ENCODE measurements around the gene PRG3.

The PRG3 gene

GRCh38 chr11:57396744-57397143 lies 15.8 kb upstream of the PRG3 start:
- Histone ChIP-seq H3K4me2 (ENCODE audit: low read length, poor library complexity, severe bottlenecking) (no peak overlapping the region), H2AFZ (ENCODE audit: low read depth, low read length) (no peak overlapping the region), H4K91ac (ENCODE audit: low read length) (no peak overlapping the region), H3K9me3 (ENCODE audit: control insufficient read depth, low read length) (no peaks in the 10 kb centered on the region), H2BK5ac (ENCODE audit: low read depth, low read length, poor library complexity, severe bottlenecking) (no peak overlapping the region), H3K27me3 (ENCODE audit: control insufficient read depth in 1 of 2, insufficient read depth in 1 of 2, low read length in 2 of 2) (peaks cover 0 to 70% of the 10 kb centered on the region in 2 experiments), H3K4ac (ENCODE audit: low read depth in 1 of 2, low read length in 2 of 2) (no peak overlapping the region), H3K36me3 (ENCODE audit: control insufficient read depth in 1 of 2, insufficient read depth in 2 of 2, low read depth in 1 of 2, low read length in 2 of 2) (no peaks in the 10 kb centered on the region), H2BK12ac (ENCODE audit: low read length in 2 of 2) (no peak overlapping the region), H4K8ac (ENCODE audit: low read length) (no peak overlapping the region), H3K4me1 (ENCODE audit: control insufficient read depth, insufficient read depth, low read depth, low read length) (no peaks in the 10 kb centered on the region), H3K23ac (ENCODE audit: low read length in 2 of 2) (no peak overlapping the region), H2AK5ac (ENCODE audit: low read length, severe bottlenecking) (no peak overlapping the region), H3K14ac (ENCODE audit: low read length in 2 of 2) (no peak overlapping the region), H2BK120ac (ENCODE audit: low read depth, low read length) (no peak overlapping the region), H3K27ac (ENCODE audit: low read length, poor library complexity, severe bottlenecking) (no peak overlapping the region), H3K18ac (ENCODE audit: low read depth in 1 of 2, low read length in 2 of 2) (no peak overlapping the region), H2BK15ac (ENCODE audit: low read depth, poor library complexity, severe bottlenecking) (no peak overlapping the region), H3K79me1 (replicated peaks; ENCODE audit: low read length, poor library complexity, severe bottlenecking) (no peaks in the 10 kb centered on the region), H3K9ac (ENCODE audit: low read length) (no peak overlapping the region), H3K4me3 (ENCODE audit: insufficient read depth in 1 of 2, low read depth in 1 of 2, low read length in 2 of 2) (no peak overlapping the region)
- 20% methylated on average over 1 of the region's 2 CpGs for whole genome bisulfite sequencing
- no peak for DNase-seq

DNA sequence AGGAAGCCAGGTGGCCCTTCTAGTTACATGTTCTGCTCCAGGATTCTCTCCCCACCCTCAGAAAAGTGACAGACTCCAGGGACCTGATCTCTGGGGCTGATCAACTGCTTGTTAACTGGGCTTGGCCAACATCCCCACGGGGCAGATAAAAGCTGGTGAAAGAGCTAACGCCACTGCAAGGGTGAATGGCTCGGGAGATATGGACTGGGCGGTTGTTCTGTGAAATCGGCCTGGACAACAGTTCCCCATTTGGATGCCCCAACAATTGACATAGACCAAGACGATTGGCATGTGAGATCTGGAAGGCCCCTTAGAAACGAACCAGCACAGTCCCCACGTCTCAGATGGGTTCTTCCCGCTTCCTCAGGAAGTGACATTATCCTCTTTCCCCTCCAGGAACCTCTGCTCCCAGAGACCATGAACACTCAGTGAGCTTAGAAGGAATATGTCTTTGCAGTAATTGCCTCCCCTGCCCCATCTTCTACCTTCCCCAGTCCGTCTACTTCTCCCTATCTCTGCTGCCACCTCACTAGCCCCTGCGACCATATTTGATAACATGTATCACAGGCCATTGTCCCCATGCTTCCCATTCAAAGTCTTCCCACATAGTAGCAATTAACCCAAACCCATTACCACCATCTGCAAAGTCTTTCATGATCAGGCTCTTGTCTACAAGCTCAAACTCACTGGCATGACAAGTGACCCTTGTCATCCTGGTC lies 15.1 kb upstream of the PRG3 start:
- no peaks in the 10 kb centered on the region for H3K79me1 ChIP-seq (replicated peaks; ENCODE audit: low read length, poor library complexity, severe bottlenecking)
- 87% methylated on average over 11 of the region's 11 CpGs for WGBS
- H3K4me2 ChIP-seq (ENCODE audit: low read length, poor library complexity, severe bottlenecking) = no peak overlapping the region
- no peak overlapping the region for H3K18ac ChIP-seq (ENCODE audit: low read depth in 1 of 2, low read length in 2 of 2)
- no peak overlapping the region for H2BK15ac ChIP-seq (ENCODE audit: low read depth, poor library complexity, severe bottlenecking)
- no peaks in the 10 kb centered on the region for H3K4me1 ChIP-seq (ENCODE audit: control insufficient read depth, insufficient read depth, low read depth, low read length)
- no peak overlapping the region for H2AFZ ChIP-seq (ENCODE audit: low read depth, low read length)
- no peak overlapping the region for H3K4me3 ChIP-seq (ENCODE audit: insufficient read depth in 1 of 2, low read depth in 1 of 2, low read length in 2 of 2)
- no peak overlapping the region for H2BK120ac ChIP-seq (ENCODE audit: low read depth, low read length)
- no peak overlapping the region for H3K14ac ChIP-seq (ENCODE audit: low read length in 2 of 2)
- H3K27me3 ChIP-seq (ENCODE audit: control insufficient read depth in 1 of 2, insufficient read depth in 1 of 2, low read length in 2 of 2) = peaks cover 0 to 73% of the 10 kb centered on the region in 2 experiments
- no peak overlapping the region for H3K27ac ChIP-seq (ENCODE audit: low read length, poor library complexity, severe bottlenecking)
- DNase-seq = no peak
- no peak overlapping the region for H2BK12ac ChIP-seq (ENCODE audit: low read length in 2 of 2)
- no peak overlapping the region for H2AK5ac ChIP-seq (ENCODE audit: low read length, severe bottlenecking)
- no peaks in the 10 kb centered on the region for H3K9me3 ChIP-seq (ENCODE audit: control insufficient read depth, low read length)
- no peak overlapping the region for H4K8ac ChIP-seq (ENCODE audit: low read length)
- no peak overlapping the region for H4K91ac ChIP-seq (ENCODE audit: low read length)
- H2BK5ac ChIP-seq (ENCODE audit: low read depth, low read length, poor library complexity, severe bottlenecking) = no peak overlapping the region
- no peaks in the 10 kb centered on the region for H3K36me3 ChIP-seq (ENCODE audit: control insufficient read depth in 1 of 2, insufficient read depth in 2 of 2, low read depth in 1 of 2, low read length in 2 of 2)
- H3K23ac ChIP-seq (ENCODE audit: low read length in 2 of 2) = no peak overlapping the region
- no peak overlapping the region for H3K9ac ChIP-seq (ENCODE audit: low read length)
- no peak overlapping the region for H3K4ac ChIP-seq (ENCODE audit: low read depth in 1 of 2, low read length in 2 of 2)

DNA sequence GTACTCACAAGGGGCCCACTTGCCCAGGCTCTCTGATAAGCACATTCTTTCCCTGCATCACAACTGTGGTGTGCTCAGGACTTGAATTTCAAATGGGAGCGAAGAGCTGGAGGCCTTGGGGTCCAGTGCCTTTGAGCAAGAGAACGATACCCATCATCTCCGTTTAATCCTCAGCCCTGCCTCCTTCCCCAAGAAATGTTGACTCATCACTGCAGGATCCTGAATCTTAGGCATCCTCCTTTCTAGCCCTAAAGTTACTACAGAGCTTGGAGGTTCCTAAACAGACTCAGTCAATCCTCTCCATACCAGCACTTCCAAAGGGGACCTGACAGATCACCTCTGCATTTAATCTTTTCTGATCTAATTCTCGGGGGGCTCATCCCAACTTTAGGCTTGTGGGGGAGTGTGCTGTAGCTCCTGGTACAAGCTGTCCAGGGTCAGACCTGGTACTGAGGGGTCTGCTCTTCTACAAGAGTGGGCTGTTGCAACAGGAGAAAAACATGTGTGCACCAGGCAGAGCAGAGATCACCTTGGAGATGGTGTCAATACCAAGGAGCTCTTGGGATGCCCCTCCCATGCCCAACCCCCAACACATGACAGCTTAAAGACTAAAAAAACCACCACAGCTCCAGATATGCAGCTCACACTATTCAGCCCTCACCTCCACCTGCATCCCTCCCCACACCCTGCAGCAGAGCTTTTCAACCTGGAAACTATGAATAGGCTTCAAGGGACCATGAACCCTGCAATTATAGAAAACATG lies 13.4 kb upstream of the PRG3 start:
- 81% methylated on average over 4 of the region's 4 CpGs for WGBS
- no peak overlapping the region for H3K4ac ChIP-seq (ENCODE audit: low read depth in 1 of 2, low read length in 2 of 2)
- peaks cover 0 to 82% of the 10 kb centered on the region in 2 experiments for H3K27me3 ChIP-seq (ENCODE audit: control insufficient read depth in 1 of 2, insufficient read depth in 1 of 2, low read length in 2 of 2)
- H3K4me2 ChIP-seq (ENCODE audit: low read length, poor library complexity, severe bottlenecking) = no peak overlapping the region
- H2AK5ac ChIP-seq (ENCODE audit: low read length, severe bottlenecking) = no peak overlapping the region
- no peak overlapping the region for H3K27ac ChIP-seq (ENCODE audit: low read length, poor library complexity, severe bottlenecking)
- DNase-seq = no peak
- no peak overlapping the region for H3K14ac ChIP-seq (ENCODE audit: low read length in 2 of 2)
- H2BK12ac ChIP-seq (ENCODE audit: low read length in 2 of 2) = no peak overlapping the region
- H3K9ac ChIP-seq (ENCODE audit: low read length) = no peak overlapping the region
- no peaks in the 10 kb centered on the region for H3K36me3 ChIP-seq (ENCODE audit: control insufficient read depth in 1 of 2, insufficient read depth in 2 of 2, low read depth in 1 of 2, low read length in 2 of 2)
- no peak overlapping the region for H2BK5ac ChIP-seq (ENCODE audit: low read depth, low read length, poor library complexity, severe bottlenecking)
- no peak overlapping the region for H3K18ac ChIP-seq (ENCODE audit: low read depth in 1 of 2, low read length in 2 of 2)
- H2BK120ac ChIP-seq (ENCODE audit: low read depth, low read length) = no peak overlapping the region
- H3K9me3 ChIP-seq (ENCODE audit: control insufficient read depth, low read length) = no peaks in the 10 kb centered on the region
- H2BK15ac ChIP-seq (ENCODE audit: low read depth, poor library complexity, severe bottlenecking) = no peak overlapping the region
- H3K4me1 ChIP-seq (ENCODE audit: control insufficient read depth, insufficient read depth, low read depth, low read length) = no peaks in the 10 kb centered on the region
- no peak overlapping the region for H4K91ac ChIP-seq (ENCODE audit: low read length)
- H2AFZ ChIP-seq (ENCODE audit: low read depth, low read length) = no peak overlapping the region
- H3K79me1 ChIP-seq (replicated peaks; ENCODE audit: low read length, poor library complexity, severe bottlenecking) = no peaks in the 10 kb centered on the region
- no peak overlapping the region for H3K23ac ChIP-seq (ENCODE audit: low read length in 2 of 2)
- H3K4me3 ChIP-seq (ENCODE audit: insufficient read depth in 1 of 2, low read depth in 1 of 2, low read length in 2 of 2) = no peak overlapping the region
- no peak overlapping the region for H4K8ac ChIP-seq (ENCODE audit: low read length)

GRCh38 chr11:57392763-57393105 lies 11.8 kb upstream of the PRG3 start:
- H3K4me1 ChIP-seq (ENCODE audit: control insufficient read depth, insufficient read depth, low read depth, low read length) = no peaks in the 10 kb centered on the region
- no peaks in the 10 kb centered on the region for H3K36me3 ChIP-seq (ENCODE audit: control insufficient read depth in 1 of 2, insufficient read depth in 2 of 2, low read depth in 1 of 2, low read length in 2 of 2)
- H3K23ac ChIP-seq (ENCODE audit: low read length in 2 of 2) = no peak overlapping the region
- H3K27me3 ChIP-seq (ENCODE audit: control insufficient read depth in 1 of 2, insufficient read depth in 1 of 2, low read length in 2 of 2) = peaks cover 0 to 83% of the 10 kb centered on the region in 2 experiments
- no peak overlapping the region for H2AK5ac ChIP-seq (ENCODE audit: low read length, severe bottlenecking)
- no peaks in the 10 kb centered on the region for H3K79me1 ChIP-seq (replicated peaks; ENCODE audit: low read length, poor library complexity, severe bottlenecking)
- no peak overlapping the region for H3K4me2 ChIP-seq (ENCODE audit: low read length, poor library complexity, severe bottlenecking)
- no peak overlapping the region for H3K4ac ChIP-seq (ENCODE audit: low read depth in 1 of 2, low read length in 2 of 2)
- no peak overlapping the region for H2BK120ac ChIP-seq (ENCODE audit: low read depth, low read length)
- no peak overlapping the region for H4K91ac ChIP-seq (ENCODE audit: low read length)
- H3K9ac ChIP-seq (ENCODE audit: low read length) = no peak overlapping the region
- no peak overlapping the region for H3K27ac ChIP-seq (ENCODE audit: low read length, poor library complexity, severe bottlenecking)
- 93% methylated on average over 4 of the region's 4 CpGs for WGBS
- H2AFZ ChIP-seq (ENCODE audit: low read depth, low read length) = no peak overlapping the region
- no peak overlapping the region for H3K14ac ChIP-seq (ENCODE audit: low read length in 2 of 2)
- H2BK5ac ChIP-seq (ENCODE audit: low read depth, low read length, poor library complexity, severe bottlenecking) = no peak overlapping the region
- no peak overlapping the region for H3K18ac ChIP-seq (ENCODE audit: low read depth in 1 of 2, low read length in 2 of 2)
- H3K4me3 ChIP-seq (ENCODE audit: insufficient read depth in 1 of 2, low read depth in 1 of 2, low read length in 2 of 2) = no peak overlapping the region
- H3K9me3 ChIP-seq (ENCODE audit: control insufficient read depth, low read length) = no peaks in the 10 kb centered on the region
- H2BK12ac ChIP-seq (ENCODE audit: low read length in 2 of 2) = no peak overlapping the region
- H2BK15ac ChIP-seq (ENCODE audit: low read depth, poor library complexity, severe bottlenecking) = no peak overlapping the region
- DNase-seq = no peak
- H4K8ac ChIP-seq (ENCODE audit: low read length) = no peak overlapping the region
